ENCODE data around the gene FAM177A1.

DNA sequence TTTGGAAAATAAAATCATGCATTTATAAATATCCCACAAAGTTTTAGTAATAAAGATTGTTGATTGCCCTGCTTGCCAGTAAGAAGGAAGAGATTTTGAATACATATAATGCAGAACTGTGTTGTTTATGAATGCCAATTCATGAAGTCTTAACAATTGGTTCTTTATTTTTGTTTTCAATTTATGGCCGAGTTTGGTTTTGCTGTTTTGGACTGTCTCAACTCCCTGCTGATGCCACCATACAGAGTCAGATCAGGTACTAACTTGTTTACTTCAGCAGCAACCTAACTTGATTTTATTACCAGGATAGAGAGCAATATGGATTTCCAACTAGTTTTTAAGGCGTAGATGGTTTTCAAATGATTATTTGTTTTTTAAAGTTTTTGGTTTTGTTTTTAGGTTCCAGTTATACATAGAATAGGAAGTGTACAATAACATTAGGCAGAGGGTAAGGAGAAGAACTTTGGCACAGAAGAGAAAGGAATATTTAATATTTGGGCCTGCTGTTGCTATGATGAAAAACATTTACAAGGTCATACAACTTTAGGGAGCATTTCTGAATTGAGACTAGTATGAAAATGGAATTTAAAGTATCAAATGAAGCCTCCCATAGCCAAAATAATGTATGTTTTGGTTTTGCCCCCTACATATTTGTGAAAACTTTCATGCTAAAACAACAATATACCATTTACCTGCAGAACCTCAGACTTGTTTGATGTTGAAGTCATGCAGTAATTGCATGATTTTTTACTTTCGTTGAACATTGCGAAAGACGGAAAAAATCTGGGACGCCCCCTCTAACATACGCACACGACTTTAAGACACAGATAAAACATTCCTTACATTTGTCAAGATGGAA lies 904 bp upstream of the FAM177A1 start:
- TF ChIP-seq, protein P1, sequence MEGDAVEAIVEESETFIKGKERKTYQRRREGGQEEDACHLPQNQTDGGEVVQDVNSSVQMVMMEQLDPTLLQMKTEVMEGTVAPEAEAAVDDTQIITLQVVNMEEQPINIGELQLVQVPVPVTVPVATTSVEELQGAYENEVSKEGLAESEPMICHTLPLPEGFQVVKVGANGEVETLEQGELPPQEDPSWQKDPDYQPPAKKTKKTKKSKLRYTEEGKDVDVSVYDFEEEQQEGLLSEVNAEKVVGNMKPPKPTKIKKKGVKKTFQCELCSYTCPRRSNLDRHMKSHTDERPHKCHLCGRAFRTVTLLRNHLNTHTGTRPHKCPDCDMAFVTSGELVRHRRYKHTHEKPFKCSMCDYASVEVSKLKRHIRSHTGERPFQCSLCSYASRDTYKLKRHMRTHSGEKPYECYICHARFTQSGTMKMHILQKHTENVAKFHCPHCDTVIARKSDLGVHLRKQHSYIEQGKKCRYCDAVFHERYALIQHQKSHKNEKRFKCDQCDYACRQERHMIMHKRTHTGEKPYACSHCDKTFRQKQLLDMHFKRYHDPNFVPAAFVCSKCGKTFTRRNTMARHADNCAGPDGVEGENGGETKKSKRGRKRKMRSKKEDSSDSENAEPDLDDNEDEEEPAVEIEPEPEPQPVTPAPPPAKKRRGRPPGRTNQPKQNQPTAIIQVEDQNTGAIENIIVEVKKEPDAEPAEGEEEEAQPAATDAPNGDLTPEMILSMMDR (IDR thresholded peaks at IDR 0.05; ENCODE audit: low read length) = no peak
- TF ChIP-seq EZH2 (IDR thresholded peaks at IDR 0.05; ENCODE audit: borderline replicate concordance, low read length) = no peak

All from OCI-LY1 (cell line).